Ishikawa (cell line): ENCODE results near the gene DRC3.

ENCODE experiments used
- CREB1 ChIP-seq: IDR thresholded peaks from 2 replicates; pipeline ENCODE4 v1.6.1; 2012; ENCODE audit warnings: low read depth
- EGR1 ChIP-seq: IDR thresholded peaks from 2 replicates; pipeline ENCODE4 v1.6.1; 2012
- FOXM1 ChIP-seq: IDR thresholded peaks from 2 replicates; pipeline ENCODE4 v1.6.1; 2012; ENCODE audit warnings: low read depth, borderline replicate concordance
- RAD21 ChIP-seq: IDR thresholded peaks from 2 replicates; pipeline ENCODE4 v1.6.1; 2012; ENCODE audit warnings: low read depth
- TCF12 ChIP-seq: IDR thresholded peaks from 2 replicates; pipeline ENCODE4 v1.6.1; 2012; ENCODE audit warnings: low read depth
- YY1 ChIP-seq: IDR thresholded peaks from 2 replicates; pipeline ENCODE4 v1.6.1; 2012; ENCODE audit warnings: low read depth
- ZBTB7A ChIP-seq: IDR thresholded peaks from 2 replicates; pipeline ENCODE4 v1.6.1; 2012; ENCODE audit warnings: low read depth

DNA sequence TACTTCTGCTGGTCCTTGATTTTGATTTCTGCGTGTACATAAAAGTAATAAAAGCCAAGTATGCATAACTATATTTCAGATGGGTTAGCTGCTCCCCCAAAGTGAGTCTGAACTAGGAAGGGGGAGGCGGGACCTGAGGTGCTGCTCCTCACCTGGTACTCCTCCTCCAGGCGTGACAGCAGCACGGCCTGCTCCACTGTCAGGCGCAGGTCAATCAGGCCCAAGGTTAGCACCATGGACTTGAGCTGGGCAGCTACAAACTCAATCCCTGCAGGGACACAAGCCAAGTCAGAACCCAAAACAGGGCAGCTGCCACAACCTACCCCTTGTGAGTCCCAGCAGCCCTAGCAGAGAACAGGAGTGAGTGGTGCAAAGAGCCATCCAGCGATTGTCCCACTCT, 48.3 kb downstream of the DRC3 start:
- no peak for TF ChIP-seq FOXM1
- no peak for TF ChIP-seq RAD21
- TF ChIP-seq YY1, result no peak
- no peak for TF ChIP-seq EGR1
- TF ChIP-seq CREB1, result no peak
- TF ChIP-seq TCF12, result no peak
- TF ChIP-seq ZBTB7A, result no peak
